ENCODE data around the gene METTL27.
"Not testable (repeated sequence)": the region's sequence is repeated elsewhere in the genome, so short reads cannot be mapped to it uniquely, and the experiment has no call there.

The METTL27 gene

GRCh38 chr7:73851410-73852338 is 9.4 kb upstream of the METTL27 start:
- peak; percentile 73 for DNase-seq (ENCODE audit: low spot score)
- TF ChIP-seq CTCF (IDR thresholded peaks at IDR 0.05; ENCODE audit: extremely low read depth, missing control alignments): no peak

- TF ChIP-seq CTCF (IDR thresholded peaks at IDR 0.05; ENCODE audit: extremely low read depth, missing control alignments): no peak
- DNase-seq (ENCODE audit: low spot score): no peak
Observed at GRCh38 chr7:73850781-73851207, 8.5 kb upstream of the METTL27 start.

GRCh38 chr7:73847941-73848723 is 5.8 kb upstream of the METTL27 start:
- no peak for DNase-seq (ENCODE audit: low spot score)
- TF ChIP-seq CTCF (IDR thresholded peaks at IDR 0.05; ENCODE audit: extremely low read depth, missing control alignments): no peak

- not testable (repeated sequence) for DNase-seq (ENCODE audit: low spot score)
Observed at GRCh38 chr7:73845701-73846195, 3.4 kb upstream of the METTL27 start.

GRCh38 chr7:73844848-73845460 is 2.6 kb upstream of the METTL27 start:
- DNase-seq (ENCODE audit: low spot score): no peak
- TF ChIP-seq CTCF (IDR thresholded peaks at IDR 0.05; ENCODE audit: extremely low read depth, missing control alignments): no peak

GRCh38 chr7:73844131-73844547 is 1.8 kb upstream of the METTL27 start:
- DNase-seq (ENCODE audit: low spot score): no peak
- TF ChIP-seq CTCF (IDR thresholded peaks at IDR 0.05; ENCODE audit: extremely low read depth, missing control alignments): no peak

GRCh38 chr7:73841689-73842066 is 638 bp downstream of the METTL27 start:
- no peak for TF ChIP-seq CTCF (IDR thresholded peaks at IDR 0.05; ENCODE audit: extremely low read depth, missing control alignments)
- DNase-seq (ENCODE audit: low spot score): no peak

Measured in GM20000 (cell line).